ENCODE data around the gene CRYBB2.

DNA sequence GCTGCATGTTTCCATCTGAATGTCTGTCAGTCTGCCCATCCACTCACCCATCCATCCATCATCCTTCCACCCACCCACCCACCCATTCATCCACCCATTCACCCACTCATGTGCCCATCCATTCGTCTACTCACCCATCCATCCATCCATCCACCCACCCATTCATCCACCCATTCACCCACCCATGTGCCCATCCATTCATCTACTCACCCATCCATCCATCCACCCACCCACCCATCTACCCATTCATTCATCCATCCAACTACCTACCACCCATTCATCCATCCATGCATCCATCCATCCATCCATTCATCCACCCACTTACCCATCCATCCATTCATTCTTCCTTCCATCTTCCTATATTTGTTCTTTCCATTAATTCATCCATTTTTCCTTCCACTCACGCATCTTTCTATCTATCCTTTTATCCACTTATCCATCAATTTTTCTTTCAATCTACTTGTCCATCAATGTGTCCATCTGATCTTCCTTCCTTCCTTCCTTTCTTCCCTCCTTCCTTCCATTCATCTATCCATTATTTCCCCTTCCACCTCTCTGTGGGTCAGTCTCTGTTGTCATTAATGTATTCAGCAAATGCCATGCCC is 11.8 kb upstream of the CRYBB2 start:
- TF ChIP-seq, protein P1, sequence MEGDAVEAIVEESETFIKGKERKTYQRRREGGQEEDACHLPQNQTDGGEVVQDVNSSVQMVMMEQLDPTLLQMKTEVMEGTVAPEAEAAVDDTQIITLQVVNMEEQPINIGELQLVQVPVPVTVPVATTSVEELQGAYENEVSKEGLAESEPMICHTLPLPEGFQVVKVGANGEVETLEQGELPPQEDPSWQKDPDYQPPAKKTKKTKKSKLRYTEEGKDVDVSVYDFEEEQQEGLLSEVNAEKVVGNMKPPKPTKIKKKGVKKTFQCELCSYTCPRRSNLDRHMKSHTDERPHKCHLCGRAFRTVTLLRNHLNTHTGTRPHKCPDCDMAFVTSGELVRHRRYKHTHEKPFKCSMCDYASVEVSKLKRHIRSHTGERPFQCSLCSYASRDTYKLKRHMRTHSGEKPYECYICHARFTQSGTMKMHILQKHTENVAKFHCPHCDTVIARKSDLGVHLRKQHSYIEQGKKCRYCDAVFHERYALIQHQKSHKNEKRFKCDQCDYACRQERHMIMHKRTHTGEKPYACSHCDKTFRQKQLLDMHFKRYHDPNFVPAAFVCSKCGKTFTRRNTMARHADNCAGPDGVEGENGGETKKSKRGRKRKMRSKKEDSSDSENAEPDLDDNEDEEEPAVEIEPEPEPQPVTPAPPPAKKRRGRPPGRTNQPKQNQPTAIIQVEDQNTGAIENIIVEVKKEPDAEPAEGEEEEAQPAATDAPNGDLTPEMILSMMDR (IDR thresholded peaks at IDR 0.05; ENCODE audit: poor library complexity) = no peak
- TF ChIP-seq EZH2 (IDR thresholded peaks at IDR 0.05; ENCODE audit: borderline replicate concordance) (no peak), EZH2phosphoT487 (IDR thresholded peaks at IDR 0.05; ENCODE audit: low read depth, severe bottlenecking, unreplicated experiment) (no peak)

Measured in hepatocyte (in vitro differentiated cells).